ENCODE measurements around the gene TMCO4. TPM values are rescaled to one million over a fixed set of nuclear protein-coding genes. Genes with fewer than 3 reads are reported as not detected.

The TMCO4 gene
- total and polyA plus RNA-seq, 10 of the 15 experiments (the other 5 are each of a cell fraction or from before 2014, with no cell fraction given): 2.4 to 20.8 (median 13.0) TPM

DNA sequence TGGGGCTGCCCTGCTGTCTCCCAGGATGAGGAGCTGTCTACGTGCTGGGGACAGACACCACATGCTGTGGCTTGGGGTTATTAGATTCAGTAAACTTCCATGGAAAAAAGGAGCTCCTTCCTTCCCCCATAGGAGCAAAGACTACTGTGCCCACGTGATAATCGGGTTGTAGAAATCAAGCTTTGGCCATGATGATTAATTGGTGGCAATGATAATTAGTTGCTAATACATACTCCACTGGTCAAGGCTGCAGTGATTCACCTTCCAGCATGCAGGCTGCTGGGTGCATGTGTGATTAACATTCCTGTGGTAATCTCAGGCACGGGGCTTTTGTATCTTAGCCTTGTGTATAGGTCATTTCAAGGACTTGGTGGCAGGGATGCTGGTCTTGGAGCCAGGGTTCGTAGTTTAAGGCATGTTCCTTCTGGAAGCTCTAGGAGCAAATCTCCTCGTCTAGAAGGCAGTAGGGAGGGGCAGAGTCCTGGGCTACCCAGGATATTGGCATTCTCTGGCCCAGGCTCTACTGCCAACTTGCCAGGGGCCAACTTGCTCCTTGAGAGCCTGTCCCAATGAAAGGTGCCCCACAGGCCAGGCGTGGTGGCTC lies 41.4 kb downstream of the TMCO4 start:
- Histone ChIP-seq H3K4me2 (ENCODE audit: control insufficient read depth, insufficient read depth) (no peak overlapping the region), H3K4me1 (ENCODE audit: control insufficient read depth, insufficient read depth, low read length) (no peaks in the 10 kb centered on the region), H3K27me3 (replicated peaks in 1 of 2; ENCODE audit: control insufficient read depth in 2 of 2, insufficient read depth in 2 of 2, low read length in 1 of 2) (no peaks in the 10 kb centered on the region), H3K4me3 (no peak overlapping the region), H3K9me3 (replicated peaks; ENCODE audit: control insufficient read depth, insufficient read depth, low read length) (no peaks in the 10 kb centered on the region), H2AFZ (ENCODE audit: control insufficient read depth, low read depth, low read length) (no peak overlapping the region), H4K20me1 (ENCODE audit: control insufficient read depth, insufficient read depth) (no peaks in the 10 kb centered on the region), H3K27ac (ENCODE audit: control insufficient read depth, insufficient read depth) (no peak overlapping the region), H3K36me3 (ENCODE audit: control insufficient read depth in 2 of 2, insufficient read depth in 2 of 2, low read length in 1 of 2) (peaks cover 0 to 7% of the 10 kb centered on the region in 2 experiments; a peak in 2 of 4 replicates), H3K9ac (ENCODE audit: control insufficient read depth, insufficient read depth, low read length) (no peak overlapping the region), H3K79me2 (ENCODE audit: control insufficient read depth, insufficient read depth, low read length) (no peaks in the 10 kb centered on the region)
- ChIA-PET RAD21 (ENCODE audit: unreplicated experiment) (no interaction called here), CTCF (interaction anchor here (0.8 kb wide), 1 partner anchor 13 kb away, joined by 4 read pairs; no protein-coding TSS in a partner anchor), SMC1A (ENCODE audit: uncharacterized antibody, unreplicated experiment) (interaction anchor here (0.5 to 1.0 kb wide), 2 partner anchors 9 to 26 kb away, joined by 3 to 4 read pairs; no protein-coding TSS in a partner anchor), POLR2A (no interaction called here)
- 88% methylated on average over 7 of the region's 7 CpGs for WGBS (ENCODE audit: insufficient coverage, insufficient replicate concordance, low lambda C conversion rate, missing lambda C conversion rate)
- intact Hi-C loops (cut with micrococcal nuclease; ENCODE audit: unreplicated experiment) (no loop called here), in situ Hi-C loops (cut with MboI) (no loop called here)
- no TSS peak for BruUV-seq (replicated peaks)
- FAIRE-seq: no peak
- TF ChIP-seq NFYB (IDR thresholded peaks at IDR 0.05; ENCODE audit: insufficient read depth, low read depth, low read length) (no peak), PAX8 (IDR thresholded peaks at IDR 0.05) (no peak), FOS (IDR thresholded peaks at IDR 0.05; ENCODE audit: borderline replicate concordance, extremely low read depth, insufficient read length) (no peak), SMAD5 (IDR thresholded peaks at IDR 0.05; ENCODE audit: low read depth) (no peak), CBFB (IDR thresholded peaks at IDR 0.05; ENCODE audit: low read depth) (no peak)
- no peak for ATAC-seq
- no peak for DNase-seq (ENCODE audit: low read depth, low spot score)

DNA sequence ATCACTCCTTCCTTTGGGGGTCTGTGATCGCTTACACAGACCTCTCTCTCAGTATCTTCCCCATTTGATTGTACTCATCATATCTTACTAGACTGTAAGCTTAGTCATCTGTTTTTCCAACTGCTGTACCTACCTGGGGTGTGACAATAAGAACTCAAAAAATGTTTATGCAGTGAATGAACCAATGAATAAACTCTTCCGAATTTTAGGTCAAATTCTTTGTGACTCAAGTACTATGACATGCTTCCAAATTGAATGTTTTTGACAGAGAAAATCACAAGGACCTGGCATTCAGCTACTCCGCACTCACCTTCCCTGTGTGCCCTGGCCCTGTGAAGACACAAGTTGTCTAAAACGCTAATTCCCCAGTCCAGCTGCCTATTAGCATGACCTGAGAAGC lies 42.1 kb downstream of the TMCO4 start:
- no peak overlapping the region for H3K9ac ChIP-seq (ENCODE audit: control insufficient read depth, insufficient read depth, low read length)
- ChIA-PET POLR2A (no interaction called here), SMC1A (ENCODE audit: uncharacterized antibody, unreplicated experiment) (interaction anchor here (0.5 to 1.0 kb wide), 2 partner anchors 9 to 26 kb away, joined by 3 to 4 read pairs; no protein-coding TSS in a partner anchor), RAD21 (ENCODE audit: unreplicated experiment) (no interaction called here), CTCF (interaction anchor here (0.8 kb wide), 1 partner anchor 14 kb away, joined by 4 read pairs; no protein-coding TSS in a partner anchor)
- intact Hi-C loops (cut with micrococcal nuclease; ENCODE audit: unreplicated experiment): no loop called here
- WGBS (ENCODE audit: insufficient coverage, insufficient replicate concordance, low lambda C conversion rate, missing lambda C conversion rate): 96% methylated on average over 4 of the region's 4 CpGs
- DNase-seq (ENCODE audit: low read depth, low spot score) (no peak), ATAC-seq (no peak), FAIRE-seq (no peak)
- H3K79me2 ChIP-seq (ENCODE audit: control insufficient read depth, insufficient read depth, low read length): no peaks in the 10 kb centered on the region
- H4K20me1 ChIP-seq (ENCODE audit: control insufficient read depth, insufficient read depth): no peaks in the 10 kb centered on the region
- in situ Hi-C loops (cut with MboI): no loop called here
- no peak overlapping the region for H3K4me2 ChIP-seq (ENCODE audit: control insufficient read depth, insufficient read depth)
- H3K9me3 ChIP-seq (replicated peaks; ENCODE audit: control insufficient read depth, insufficient read depth, low read length): no peaks in the 10 kb centered on the region
- H3K27me3 ChIP-seq (replicated peaks in 1 of 2; ENCODE audit: control insufficient read depth in 2 of 2, insufficient read depth in 2 of 2, low read length in 1 of 2): no peaks in the 10 kb centered on the region
- H3K4me1 ChIP-seq (ENCODE audit: control insufficient read depth, insufficient read depth, low read length): no peaks in the 10 kb centered on the region
- H3K27ac ChIP-seq (ENCODE audit: control insufficient read depth, insufficient read depth): no peak overlapping the region
- H3K4me3 ChIP-seq: no peak overlapping the region
- peaks cover 0 to 7% of the 10 kb centered on the region in 2 experiments; a peak in 2 of 4 replicates for H3K36me3 ChIP-seq (ENCODE audit: control insufficient read depth in 2 of 2, insufficient read depth in 2 of 2, low read length in 1 of 2)
- H2AFZ ChIP-seq (ENCODE audit: control insufficient read depth, low read depth, low read length): no peak overlapping the region
- no peak for TF ChIP-seq NBN (IDR thresholded peaks at IDR 0.05)
- TF ChIP-seq NR2C2 (IDR thresholded peaks at IDR 0.05; ENCODE audit: borderline replicate concordance, control insufficient read depth, insufficient read length, low read depth): no peak
- TF ChIP-seq MEF2A (IDR thresholded peaks at IDR 0.05; ENCODE audit: insufficient read depth, low read depth, low read length): no peak
- no peak for TF ChIP-seq POLR2A (IDR thresholded peaks at IDR 0.05; ENCODE audit: low read depth, low read length)
- TF ChIP-seq CHD1 (IDR thresholded peaks at IDR 0.05; ENCODE audit: low read depth, low read length): no peak
- TF ChIP-seq TBL1XR1 (IDR thresholded peaks at IDR 0.05; ENCODE audit: low read depth, low read length): no peak
- no peak for TF ChIP-seq EP300 (IDR thresholded peaks at IDR 0.05; ENCODE audit: borderline replicate concordance in 1 of 2, control insufficient read depth in 1 of 2, low read depth in 2 of 2, low read length in 2 of 2)
- TF ChIP-seq FOXK2 (IDR thresholded peaks at IDR 0.05): no peak
- BruUV-seq (replicated peaks): no TSS peak
